Globus pallidus (tissue), 1 donor: Measurements from ENCODE around the gene NPHS1.
"Not testable (repeated sequence)": the region's sequence is repeated elsewhere in the genome, so short reads cannot be mapped to it uniquely, and the experiment has no call there.

ENCODE experiments used
- DNase-seq: peaks from one replicate; pipeline ENCODE4 v3.0.0-alpha.2; 2015; ENCODE audit warnings: low spot score

The NPHS1 gene, protein sequence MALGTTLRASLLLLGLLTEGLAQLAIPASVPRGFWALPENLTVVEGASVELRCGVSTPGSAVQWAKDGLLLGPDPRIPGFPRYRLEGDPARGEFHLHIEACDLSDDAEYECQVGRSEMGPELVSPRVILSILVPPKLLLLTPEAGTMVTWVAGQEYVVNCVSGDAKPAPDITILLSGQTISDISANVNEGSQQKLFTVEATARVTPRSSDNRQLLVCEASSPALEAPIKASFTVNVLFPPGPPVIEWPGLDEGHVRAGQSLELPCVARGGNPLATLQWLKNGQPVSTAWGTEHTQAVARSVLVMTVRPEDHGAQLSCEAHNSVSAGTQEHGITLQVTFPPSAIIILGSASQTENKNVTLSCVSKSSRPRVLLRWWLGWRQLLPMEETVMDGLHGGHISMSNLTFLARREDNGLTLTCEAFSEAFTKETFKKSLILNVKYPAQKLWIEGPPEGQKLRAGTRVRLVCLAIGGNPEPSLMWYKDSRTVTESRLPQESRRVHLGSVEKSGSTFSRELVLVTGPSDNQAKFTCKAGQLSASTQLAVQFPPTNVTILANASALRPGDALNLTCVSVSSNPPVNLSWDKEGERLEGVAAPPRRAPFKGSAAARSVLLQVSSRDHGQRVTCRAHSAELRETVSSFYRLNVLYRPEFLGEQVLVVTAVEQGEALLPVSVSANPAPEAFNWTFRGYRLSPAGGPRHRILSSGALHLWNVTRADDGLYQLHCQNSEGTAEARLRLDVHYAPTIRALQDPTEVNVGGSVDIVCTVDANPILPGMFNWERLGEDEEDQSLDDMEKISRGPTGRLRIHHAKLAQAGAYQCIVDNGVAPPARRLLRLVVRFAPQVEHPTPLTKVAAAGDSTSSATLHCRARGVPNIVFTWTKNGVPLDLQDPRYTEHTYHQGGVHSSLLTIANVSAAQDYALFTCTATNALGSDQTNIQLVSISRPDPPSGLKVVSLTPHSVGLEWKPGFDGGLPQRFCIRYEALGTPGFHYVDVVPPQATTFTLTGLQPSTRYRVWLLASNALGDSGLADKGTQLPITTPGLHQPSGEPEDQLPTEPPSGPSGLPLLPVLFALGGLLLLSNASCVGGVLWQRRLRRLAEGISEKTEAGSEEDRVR (N-terminal part only)

GRCh38 chr19:35852029-35852780, at the start of gene NPHS1:
NPHS1 (minus strand) TSS chr19:35852504; CDS start chr19:35851837, 667 bp downstream.
- DNase-seq, result no peak

DNA sequence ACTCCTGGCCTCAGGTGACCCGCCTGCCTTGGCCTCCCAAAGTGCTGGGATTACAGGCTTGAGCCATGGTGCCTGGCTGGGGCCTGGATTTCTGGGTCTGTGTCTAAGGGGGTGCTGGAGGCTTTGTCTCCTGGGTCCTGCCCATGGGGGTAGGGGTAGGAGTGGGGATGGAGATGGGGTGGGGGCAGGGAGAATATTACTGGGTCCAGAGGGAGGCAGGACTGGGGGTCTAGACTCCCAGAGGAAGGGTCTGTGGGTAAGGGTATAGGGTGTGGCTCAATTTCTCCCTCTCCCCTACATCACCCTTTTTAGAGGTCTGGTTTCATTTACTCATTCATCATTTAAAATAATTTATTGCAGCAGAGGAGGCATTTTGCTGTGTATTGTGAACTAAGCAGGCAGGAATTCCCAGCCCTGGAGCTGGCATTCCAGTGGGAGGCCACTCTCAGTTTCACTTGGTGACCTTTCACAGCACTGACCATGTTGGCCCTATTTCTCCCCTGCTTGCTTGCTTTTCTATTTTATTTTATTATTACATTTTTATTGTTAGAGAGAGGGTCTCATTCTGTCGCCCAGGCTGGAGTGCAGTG, 48.8 kb upstream of the NPHS1 start:
- no peak for DNase-seq

DNA sequence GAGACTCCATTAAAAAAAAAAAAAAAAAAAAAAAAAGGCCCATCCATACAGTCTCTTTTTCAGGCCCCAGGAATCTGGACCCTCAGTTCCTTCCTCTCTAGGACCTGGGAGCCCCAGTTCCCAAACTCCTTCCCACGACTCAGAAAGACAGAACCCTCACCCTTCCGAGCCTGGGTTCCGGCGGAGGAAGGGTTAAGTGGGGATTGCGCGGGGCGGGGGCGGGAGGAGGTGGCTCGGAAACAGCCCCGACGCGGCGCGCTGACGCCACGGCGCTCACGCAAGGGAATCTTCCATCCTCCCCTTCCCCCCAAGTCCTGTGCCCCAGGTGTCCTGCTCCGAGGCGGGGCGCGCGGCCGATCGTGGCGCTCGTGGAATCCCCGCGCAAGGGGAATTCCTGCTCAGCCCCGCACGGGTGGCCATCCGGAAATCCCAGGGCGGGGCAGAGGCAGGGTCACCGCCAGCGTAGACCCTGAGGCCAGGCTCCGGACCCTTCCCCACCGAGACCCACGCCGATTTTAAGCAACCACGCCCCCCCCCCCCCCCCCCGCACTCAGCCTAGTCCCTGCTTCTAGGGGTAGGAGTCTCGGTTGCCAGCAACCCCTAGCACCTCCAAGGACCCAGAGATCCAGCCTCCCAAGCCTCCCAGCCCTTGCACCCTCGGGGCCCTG, 47.4 kb upstream of the NPHS1 start:
- DNase-seq, result peak; percentile 54

GRCh38 chr19:35898499-35898809, 46.1 kb upstream of the NPHS1 start:
- no peak for DNase-seq

- no peak for DNase-seq
Observed at GRCh38 chr19:35897706-35898451, 45.6 kb upstream of the NPHS1 start.

GRCh38 chr19:35896643-35897040, 44.3 kb upstream of the NPHS1 start:
- no peak for DNase-seq

DNA sequence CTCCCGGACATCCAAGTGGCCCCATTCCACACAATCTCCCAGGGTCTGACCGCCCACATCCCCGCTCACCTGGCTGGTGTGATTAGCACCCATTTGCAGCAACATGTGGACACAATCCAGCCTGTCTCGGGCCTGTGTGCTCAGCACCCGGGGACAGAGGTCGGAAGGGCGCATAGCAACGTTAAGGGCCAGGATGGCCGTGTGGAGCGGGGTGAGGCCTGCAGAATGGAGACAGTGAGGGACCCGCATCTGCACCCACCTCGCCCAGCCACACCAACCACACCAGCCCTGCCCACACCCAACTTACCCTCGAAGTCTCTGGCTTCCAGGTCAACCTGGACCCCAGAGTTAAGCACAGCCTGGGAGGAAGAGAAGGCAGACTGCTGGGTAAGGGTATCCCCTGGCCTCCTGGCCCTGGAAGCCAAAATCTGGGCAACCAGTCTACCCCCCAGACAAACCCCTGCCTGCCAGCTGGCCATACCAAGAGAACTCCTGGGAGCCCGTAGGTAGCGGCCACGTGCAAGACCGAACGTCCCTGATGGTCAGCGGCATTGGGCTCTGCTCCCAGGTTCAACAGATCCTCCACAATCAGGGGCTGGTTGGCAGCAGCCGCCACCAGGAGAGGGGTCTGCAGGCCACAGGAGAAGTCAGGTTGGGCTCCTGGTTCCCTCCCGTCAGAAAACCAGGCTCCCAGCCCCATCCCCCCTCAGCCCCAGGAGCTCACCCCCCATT, 43.8 kb upstream of the NPHS1 start:
- DNase-seq, result no peak

DNA sequence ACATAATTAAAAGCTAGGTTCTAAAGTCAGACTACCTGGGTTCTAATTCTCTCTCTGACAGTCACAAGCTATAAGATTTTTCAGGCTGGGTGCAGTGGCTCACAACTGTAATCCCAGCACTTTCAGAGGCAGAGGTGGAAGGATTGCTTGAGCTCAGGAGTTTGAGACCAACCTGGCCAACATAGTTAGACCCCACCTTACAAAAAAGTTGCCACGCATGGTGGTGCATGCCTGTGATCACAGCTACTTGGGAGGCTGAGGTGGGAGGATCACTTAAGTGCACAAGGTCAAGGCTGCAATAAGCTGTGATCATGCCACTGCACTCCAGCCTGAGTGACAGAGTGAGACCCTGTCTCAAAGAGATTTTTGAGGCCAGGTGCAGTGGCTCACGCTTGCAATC, 42.0 kb upstream of the NPHS1 start:
- DNase-seq, result no peak

DNA sequence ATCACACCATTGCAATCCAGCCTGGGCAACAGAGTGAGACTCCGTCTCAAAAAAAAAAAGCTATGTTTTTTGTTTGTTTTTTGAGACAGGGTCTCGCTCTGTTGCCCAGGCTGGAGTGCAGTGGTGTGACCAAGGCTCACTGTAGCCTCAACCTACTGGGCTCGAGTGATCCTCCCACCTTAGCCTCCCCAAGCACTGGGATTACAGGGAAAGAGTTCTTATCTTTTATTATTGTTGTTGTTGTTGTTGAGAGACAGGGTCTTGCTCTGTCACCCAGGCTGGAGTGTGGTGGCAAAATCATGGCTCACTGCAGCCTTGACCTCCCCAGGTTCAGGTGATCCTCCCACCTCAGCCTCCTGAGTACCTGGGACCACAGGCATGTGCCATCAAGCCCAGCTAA, 39.5 kb upstream of the NPHS1 start:
- not testable (repeated sequence) for DNase-seq

DNA sequence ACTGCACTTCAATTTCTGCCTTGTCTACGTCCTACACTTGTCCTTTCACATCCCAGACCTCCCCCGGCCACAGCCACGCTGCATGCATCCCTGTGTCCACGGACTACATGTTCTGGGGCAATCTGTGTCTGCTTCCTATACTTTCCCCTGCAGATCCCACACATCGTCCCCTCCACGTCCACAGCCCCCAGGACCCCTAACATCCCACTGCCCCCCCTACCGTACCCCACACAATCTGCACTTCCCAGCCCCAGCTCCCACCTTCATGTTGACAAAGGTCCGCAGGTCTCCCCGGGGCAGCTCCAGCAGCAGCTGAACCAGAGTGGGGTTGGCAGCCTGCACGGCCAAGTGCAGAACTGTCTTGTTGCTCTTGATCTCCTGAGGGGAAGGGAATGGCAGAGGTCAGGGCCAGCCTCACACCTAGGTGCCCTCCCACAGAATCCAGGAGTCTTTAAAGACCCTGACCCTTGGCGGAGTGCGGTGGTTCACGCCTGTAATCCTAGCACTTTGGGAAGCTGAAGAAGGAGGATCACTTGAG, 37.9 kb upstream of the NPHS1 start:
- no peak for DNase-seq

GRCh38 chr19:35889370-35890112, 37.2 kb upstream of the NPHS1 start:
- no peak for DNase-seq

DNA sequence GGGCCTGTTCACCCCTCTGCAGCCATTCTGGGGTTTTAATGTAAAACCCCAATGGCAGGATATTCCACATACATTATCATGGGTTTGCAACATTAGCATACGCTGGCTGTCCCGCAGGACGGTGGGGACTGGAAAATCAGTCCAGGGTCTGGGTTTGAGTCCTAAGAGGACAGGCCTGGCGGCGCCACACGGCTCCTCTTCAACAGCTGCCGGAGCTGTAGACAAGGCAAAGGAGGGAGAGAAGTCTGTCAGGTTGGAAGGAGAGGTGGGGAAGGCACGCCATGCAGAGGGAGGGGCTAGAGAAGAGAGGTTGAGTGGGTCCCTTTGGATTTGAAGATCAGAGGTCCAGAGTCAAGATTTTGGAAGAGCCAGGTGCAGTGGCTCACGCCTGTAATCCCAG, 36.1 kb upstream of the NPHS1 start:
- no peak for DNase-seq

GRCh38 chr19:35887197-35887596, 34.9 kb upstream of the NPHS1 start:
- no peak for DNase-seq

GRCh38 chr19:35885904-35886303, 33.6 kb upstream of the NPHS1 start:
- DNase-seq, result no peak

GRCh38 chr19:35885225-35885738, 33.0 kb upstream of the NPHS1 start:
- no peak for DNase-seq

GRCh38 chr19:35883882-35884281, 31.6 kb upstream of the NPHS1 start:
- DNase-seq, result no peak

DNA sequence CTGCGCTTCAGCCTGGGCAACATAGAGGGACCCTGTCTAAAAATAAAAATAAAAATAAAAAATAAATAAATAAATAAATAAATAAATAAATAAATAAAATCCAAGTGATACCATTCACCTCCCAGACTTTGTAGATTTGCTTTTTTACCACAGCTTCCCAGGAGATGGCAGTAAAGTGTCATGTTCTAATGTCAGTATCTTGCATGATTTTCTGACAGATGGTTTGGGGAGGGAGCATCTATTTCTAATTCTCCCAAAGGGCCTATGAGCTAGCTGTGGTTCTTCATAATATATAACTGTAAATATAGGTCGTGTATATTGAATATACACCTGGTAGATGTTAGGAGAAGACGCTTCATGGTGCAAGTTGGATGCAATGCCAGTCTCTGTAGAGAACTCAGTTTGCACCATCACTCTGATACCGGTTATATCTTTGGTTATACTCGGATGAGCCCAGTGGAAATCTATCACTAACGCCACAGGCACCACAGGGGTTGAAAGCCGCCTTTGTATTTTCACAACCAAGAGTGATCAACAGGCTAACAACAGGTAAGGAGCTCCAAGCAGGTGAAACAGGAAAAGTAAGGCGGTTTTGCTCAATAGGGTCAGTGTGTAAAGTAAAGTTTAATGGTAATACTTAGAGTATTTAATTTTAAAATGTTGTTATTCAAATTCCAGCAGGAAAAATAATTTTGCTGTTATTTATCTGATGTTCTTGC, 30.0 kb upstream of the NPHS1 start:
- peak; percentile 80 for DNase-seq
